Aorta (tissue), 5 donors: ENCODE measurements around the gene PLCD1. TPM values are rescaled to one million over a fixed set of nuclear protein-coding genes. Genes with fewer than 3 reads are reported as not detected.

Experiments
- ATAC-seq: fragments of 200-7000 bp; cut with Tn5 transposase; one replicate; pipeline ENCODE4 v1.9.1; 2022; ENCODE audit warnings: moderate library complexity; ENCODE audit not compliant: low FRiP score
- DNase-seq, 2 donors: peaks; one replicate each; pipeline ENCODE4 v3.0.0-alpha.2; 2020
- H3K27ac ChIP-seq, 2 donors: one replicate each; pipeline ENCODE4 v1.5.1; 2013; ENCODE audit warnings: low read length in 2 of 2, mild to moderate bottlenecking in 2 of 2, moderate library complexity in 2 of 2, control low read depth in 1 of 2, inconsistent platforms in 1 of 2, low read depth in 1 of 2
- H3K27me3 ChIP-seq, 2 donors: one replicate each; pipeline ENCODE4 v1.6.1; 2013; ENCODE audit warnings: control low read depth in 1 of 2, low read length in 1 of 2, mild to moderate bottlenecking in 1 of 2, moderate library complexity in 1 of 2; ENCODE audit not compliant: insufficient read depth in 2 of 2, control insufficient read depth in 1 of 2
- H3K36me3 ChIP-seq, 2 donors: one replicate each; pipeline ENCODE4 v1.6.1; 2013; ENCODE audit warnings: control low read depth in 1 of 2, low read length in 1 of 2, mild to moderate bottlenecking in 1 of 2; ENCODE audit not compliant: insufficient read depth in 2 of 2, control insufficient read depth in 1 of 2
- H3K4me1 ChIP-seq, 2 donors: one replicate each; pipeline ENCODE4 v1.6.1; 2013; ENCODE audit warnings: low read length in 2 of 2, control low read depth in 1 of 2, mild to moderate bottlenecking in 1 of 2, moderate library complexity in 1 of 2; ENCODE audit not compliant: insufficient read depth in 2 of 2, control insufficient read depth in 1 of 2
- H3K4me3 ChIP-seq, 2 donors: one replicate each; pipeline ENCODE4 v1.5.1; 2013; ENCODE audit warnings: low read length in 2 of 2, control low read depth in 1 of 2, mild to moderate bottlenecking in 1 of 2
- H3K9me3 ChIP-seq: one replicate; pipeline ENCODE4 v1.6.1; 2013; ENCODE audit warnings: mild to moderate bottlenecking, low read length; ENCODE audit not compliant: control insufficient read depth
- WGBS, 2 donors: extraction: QIAGEN DNeasy Blood & Tissue Kit; methylation state at CpG; one replicate each; pipeline ENCODE4 v1.1.7; 2013; 5-methylcytosine and 5-hydroxymethylcytosine counted together
- intact Hi-C, 2 donors: fragments of 100-400 bp; cut with DNase I; formaldehyde crosslinking; loops; one replicate each; pipeline versions ENCODE4 v1.14.2 to v1.15.0; 2022
- polyA plus RNA-seq, 2 donors: library from polyadenylated mRNA; stranded (reverse); fragments of 200-250 nt; gene quantifications; one replicate each; pipeline ENCODE4 v1.2.3, GENCODE V29; 2013
- total RNA-seq, 2 donors: library from RNA; stranded (reverse); fragmentation: NEBNext Ultra II Directional; extraction: Animal tissue kit (Norgen Biotek cat#: 25700); gene quantifications; one replicate each; pipeline ENCODE4 v1.2.1, GENCODE V29; 2021
- donor health status: healthy with polysubstance abuse.
- donor health status: Bipolar disorder and iron deficiency.
- donor health status: DM: no; HTN: no; CAD: no.
- donor health status: DM: no; HTN: no; CAD: no.
- donor health status: DM: yes; HTN: yes; CAD: no.

The PLCD1 gene
- total and polyA plus RNA-seq, 4 donors: 30.8 to 59.7 (median 45.4) TPM

DNA sequence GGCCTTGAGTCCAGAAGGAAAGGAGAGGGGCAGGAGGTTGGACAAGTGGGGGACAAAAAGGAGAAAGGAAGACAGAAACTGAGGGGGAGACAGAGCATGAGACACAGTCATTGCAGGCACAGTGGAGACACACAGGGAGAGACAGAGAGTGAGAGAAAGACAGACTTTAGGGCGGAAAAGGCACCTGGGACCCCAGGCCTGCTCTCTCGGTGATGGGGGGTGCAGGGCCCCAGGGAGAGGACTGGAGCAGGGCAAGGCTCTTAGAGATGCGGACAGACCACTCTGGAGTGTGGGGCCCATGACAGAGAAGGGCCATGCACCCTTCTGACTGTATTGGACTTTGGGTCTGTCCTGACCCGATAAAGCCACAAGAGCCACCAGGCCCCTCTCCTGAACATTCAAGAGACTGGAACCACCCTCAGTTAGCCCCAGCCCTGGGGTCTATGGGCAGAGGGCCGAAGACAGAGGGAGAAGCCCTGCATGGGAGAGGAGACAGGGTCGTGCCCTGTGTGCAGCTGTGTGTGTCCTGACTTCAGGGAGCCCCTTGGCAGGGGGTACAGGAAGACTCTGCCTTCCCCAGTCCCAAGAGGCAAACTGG lies 12.5 kb downstream of the PLCD1 start:
- H3K4me3 ChIP-seq: no peak overlapping the region
- 76 to 79% methylated on average over 6 of the region's 6 CpGs for WGBS, 2 donors
- H3K27me3 ChIP-seq: no peaks in the 10 kb centered on the region
- H3K9me3 ChIP-seq: peaks cover 4% of the 10 kb centered on the region
- no peak overlapping the region for H3K27ac ChIP-seq
- intact Hi-C loops: no loop called here
- no peak for DNase-seq
- H3K4me1 ChIP-seq: no peaks in the 10 kb centered on the region
- ATAC-seq: no peak
- H3K36me3 ChIP-seq: peaks cover 0 to 21% of the 10 kb centered on the region in 2 donors

DNA sequence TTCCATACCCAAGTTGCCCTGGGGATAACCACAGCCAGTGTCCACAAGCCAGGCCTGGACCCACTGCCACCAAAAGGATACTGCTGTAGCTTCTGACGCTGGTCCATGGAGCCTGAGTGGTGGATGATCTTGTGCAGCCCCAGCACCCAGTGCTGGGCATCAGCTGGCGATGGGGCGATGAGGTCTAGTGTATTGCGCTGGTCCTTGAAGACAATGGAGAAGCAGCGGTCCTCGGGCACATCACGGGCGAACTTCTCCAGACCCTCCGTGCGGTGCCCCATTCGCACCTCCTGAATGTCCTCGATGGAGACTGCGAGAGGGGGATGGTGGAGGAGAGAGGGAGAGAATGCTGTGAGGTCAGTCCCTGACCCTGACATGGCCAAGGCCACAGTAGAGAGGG lies 13.0 kb downstream of the PLCD1 start:
- Histone ChIP-seq H3K4me3 (no peak overlapping the region), H3K4me1 (no peaks in the 10 kb centered on the region), H3K9me3 (peaks cover 4% of the 10 kb centered on the region), H3K36me3 (peaks cover 0 to 21% of the 10 kb centered on the region in 2 donors), H3K27me3 (no peaks in the 10 kb centered on the region), H3K27ac (no peak overlapping the region)
- no peak for ATAC-seq
- 98 to 99% methylated on average over 13 of the region's 13 CpGs for WGBS, 2 donors
- intact Hi-C loops: no loop called here
- peak; percentile 23 to 72 for DNase-seq

DNA sequence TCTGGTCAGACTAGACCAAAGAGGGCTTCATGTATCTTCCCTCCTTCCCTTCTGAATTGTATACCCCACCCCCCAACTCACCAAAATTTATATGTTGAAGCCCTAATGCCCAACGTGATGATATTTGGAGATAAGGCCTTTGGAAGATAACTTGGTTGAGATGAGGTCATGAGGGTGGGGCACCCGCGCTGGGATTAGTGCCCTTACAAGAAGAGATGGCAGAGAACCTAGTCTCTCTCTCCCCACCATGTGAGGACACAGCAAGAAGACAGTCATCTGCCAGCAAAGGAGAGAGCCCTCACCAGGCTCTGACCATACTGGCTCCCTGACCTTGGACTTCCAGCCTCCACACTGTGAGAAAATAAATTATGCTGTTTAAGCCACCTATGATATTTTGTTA lies 13.5 kb downstream of the PLCD1 start:
- no peak for ATAC-seq
- peaks cover 0 to 25% of the 10 kb centered on the region in 2 donors for H3K36me3 ChIP-seq

DNA sequence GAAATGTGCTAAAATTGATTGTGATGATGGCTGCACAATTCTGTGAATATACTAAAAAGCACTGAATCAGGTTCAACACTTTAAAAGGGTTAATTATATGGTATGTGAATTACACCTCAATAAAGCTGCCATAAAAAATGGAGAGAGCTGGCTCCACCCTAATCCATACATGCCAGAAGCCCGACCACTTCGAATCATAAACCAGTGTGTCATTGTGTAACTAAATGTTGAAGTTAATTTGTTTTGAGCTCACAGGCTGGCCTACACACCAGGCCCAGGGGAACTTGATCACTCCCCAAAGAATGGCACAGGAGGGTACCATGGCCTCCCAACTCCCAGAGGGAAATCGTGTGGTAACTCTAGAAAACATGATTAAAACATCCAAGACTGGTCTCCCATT lies 14.0 kb downstream of the PLCD1 start:
- peaks cover 0 to 25% of the 10 kb centered on the region in 2 donors for H3K36me3 ChIP-seq
- H3K27me3 ChIP-seq: no peaks in the 10 kb centered on the region
- H3K4me1 ChIP-seq: no peaks in the 10 kb centered on the region
- WGBS, 2 donors: 79 to 80% methylated on average over 3 of the region's 3 CpGs
- peaks cover 4% of the 10 kb centered on the region for H3K9me3 ChIP-seq
- no peak for DNase-seq
- H3K27ac ChIP-seq: no peak overlapping the region
- intact Hi-C loops: no loop called here
- ATAC-seq: no peak
- no peak overlapping the region for H3K4me3 ChIP-seq

More for the DNA sequence above, 13.5 kb downstream of the PLCD1 start:
- Histone ChIP-seq H3K4me3 (no peak overlapping the region), H3K27me3 (no peaks in the 10 kb centered on the region), H3K9me3 (peaks cover 4% of the 10 kb centered on the region), H3K4me1 (no peaks in the 10 kb centered on the region), H3K27ac (no peak overlapping the region)
- intact Hi-C loops: no loop called here
- no peak for DNase-seq
- WGBS, 2 donors: 89 to 96% methylated on average over 3 of the region's 3 CpGs

DNA sequence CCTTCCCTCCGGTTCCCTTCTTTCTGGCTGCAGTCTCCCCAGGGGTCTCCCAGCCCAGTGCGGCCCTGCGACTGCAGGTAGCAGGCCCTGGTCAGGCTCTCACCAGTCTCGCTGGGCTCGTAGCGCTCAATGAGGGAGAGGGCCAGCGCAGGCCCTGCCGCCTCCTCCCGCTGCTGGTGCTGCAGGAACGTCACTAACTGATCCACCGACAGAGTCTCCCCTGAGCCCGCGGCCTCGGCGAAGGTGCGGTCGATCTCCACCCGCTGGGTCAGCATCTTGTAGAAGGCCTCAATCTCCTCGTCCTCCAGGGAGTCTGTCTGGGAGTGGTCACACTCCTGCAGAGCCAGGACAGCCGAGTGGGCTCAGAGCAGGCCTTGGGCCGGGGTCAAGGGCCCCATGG lies 18.3 kb downstream of the PLCD1 start:
- DNase-seq (peak; percentile 32 to 67), ATAC-seq (no peak)
- H3K27me3 ChIP-seq: no peaks in the 10 kb centered on the region
- no peak overlapping the region for H3K4me3 ChIP-seq
- peaks cover 3 to 6% of the 10 kb centered on the region in 2 donors for H3K36me3 ChIP-seq
- no peaks in the 10 kb centered on the region for H3K9me3 ChIP-seq
- no peaks in the 10 kb centered on the region for H3K4me1 ChIP-seq
- no peak overlapping the region for H3K27ac ChIP-seq
- intact Hi-C loops: no loop called here
- 87 to 91% methylated on average over 21 of the region's 21 CpGs for WGBS, 2 donors

DNA sequence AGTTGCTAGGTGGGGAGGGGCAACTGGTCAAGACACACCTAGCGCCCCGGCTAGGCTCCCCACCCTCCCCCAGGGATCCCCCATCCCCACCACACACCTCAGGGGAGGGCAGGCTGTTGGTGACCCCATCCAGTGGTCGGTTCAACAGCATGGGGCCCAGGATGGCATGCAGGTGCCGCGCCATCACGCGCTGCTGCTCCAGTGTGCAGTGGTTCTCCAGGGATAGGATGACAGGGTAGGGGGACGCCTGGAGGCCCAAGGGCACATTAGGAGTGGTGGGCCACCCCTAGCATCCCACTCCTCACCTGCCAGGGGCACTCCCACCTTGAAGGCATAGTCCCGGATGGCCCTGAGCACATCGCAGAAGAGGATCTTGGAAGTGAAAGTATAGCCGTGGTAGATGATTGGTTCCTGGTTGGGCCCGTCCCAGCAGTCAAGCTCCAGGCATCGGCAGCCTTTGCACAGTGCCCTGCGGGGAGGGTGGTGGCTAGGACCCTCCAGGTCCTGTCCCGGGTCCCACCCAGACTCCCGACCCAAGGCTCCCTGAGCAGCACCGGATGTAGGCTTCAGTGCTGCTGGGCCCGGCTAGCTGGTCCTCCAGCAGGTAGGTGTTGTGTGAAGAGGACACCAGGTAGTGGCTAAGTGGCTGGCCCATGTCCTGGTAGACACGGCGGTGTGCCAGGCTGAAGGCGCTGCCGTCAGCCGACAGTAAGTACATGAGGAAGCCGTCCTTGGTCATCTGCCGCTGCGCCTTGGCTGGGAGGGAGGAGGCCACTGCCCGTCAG lies 19.4 kb downstream of the PLCD1 start:
- intact Hi-C loops: no loop called here
- peak; percentile 45 to 69 for DNase-seq
- Histone ChIP-seq H3K4me3 (no peak overlapping the region), H3K36me3 (peaks cover 3 to 4% of the 10 kb centered on the region in 2 donors), H3K27me3 (no peaks in the 10 kb centered on the region), H3K9me3 (no peaks in the 10 kb centered on the region), H3K4me1 (no peaks in the 10 kb centered on the region), H3K27ac (no peak overlapping the region)
- ATAC-seq: no peak
- WGBS, 2 donors: 89 to 91% methylated on average over 27 of the region's 27 CpGs

DNA sequence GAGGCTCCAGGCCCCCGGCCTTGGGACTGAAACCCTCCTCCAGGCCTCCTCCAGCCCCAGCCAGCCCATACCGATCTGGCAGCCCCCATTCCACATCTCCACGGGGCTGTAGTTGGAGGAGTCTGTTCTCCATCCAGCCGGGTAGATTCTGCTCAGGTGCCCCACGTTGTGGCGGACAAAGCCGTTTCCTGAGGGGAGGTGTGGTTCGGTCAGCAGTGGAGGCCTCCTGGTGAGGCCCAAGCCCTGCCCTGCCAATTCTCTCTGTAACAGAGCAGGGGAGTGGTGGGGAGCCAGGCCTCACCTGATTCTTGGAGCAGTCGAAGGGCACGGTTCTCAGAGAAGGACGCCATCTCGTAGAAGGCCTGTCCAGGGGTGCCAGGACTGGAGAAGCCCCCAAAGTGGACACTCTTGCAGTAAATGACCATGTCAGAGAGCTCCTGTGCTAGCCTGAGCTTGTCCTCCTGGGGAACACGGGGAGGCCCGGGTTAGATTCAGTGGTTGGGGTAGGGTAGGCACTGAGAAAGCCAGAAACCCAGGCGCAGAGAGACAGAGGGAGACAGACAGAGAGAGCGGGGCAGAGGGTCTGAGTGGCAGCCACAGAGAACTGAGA lies 20.4 kb downstream of the PLCD1 start:
- H3K27ac ChIP-seq: no peak overlapping the region
- no peak overlapping the region for H3K4me3 ChIP-seq
- intact Hi-C loops: no loop called here
- WGBS, 2 donors: 83 to 85% methylated on average over 16 of the region's 16 CpGs
- no peak for ATAC-seq
- H3K36me3 ChIP-seq: peaks cover 3 to 4% of the 10 kb centered on the region in 2 donors
- no peaks in the 10 kb centered on the region for H3K27me3 ChIP-seq
- no peaks in the 10 kb centered on the region for H3K4me1 ChIP-seq
- H3K9me3 ChIP-seq: no peaks in the 10 kb centered on the region
- no peak for DNase-seq

DNA sequence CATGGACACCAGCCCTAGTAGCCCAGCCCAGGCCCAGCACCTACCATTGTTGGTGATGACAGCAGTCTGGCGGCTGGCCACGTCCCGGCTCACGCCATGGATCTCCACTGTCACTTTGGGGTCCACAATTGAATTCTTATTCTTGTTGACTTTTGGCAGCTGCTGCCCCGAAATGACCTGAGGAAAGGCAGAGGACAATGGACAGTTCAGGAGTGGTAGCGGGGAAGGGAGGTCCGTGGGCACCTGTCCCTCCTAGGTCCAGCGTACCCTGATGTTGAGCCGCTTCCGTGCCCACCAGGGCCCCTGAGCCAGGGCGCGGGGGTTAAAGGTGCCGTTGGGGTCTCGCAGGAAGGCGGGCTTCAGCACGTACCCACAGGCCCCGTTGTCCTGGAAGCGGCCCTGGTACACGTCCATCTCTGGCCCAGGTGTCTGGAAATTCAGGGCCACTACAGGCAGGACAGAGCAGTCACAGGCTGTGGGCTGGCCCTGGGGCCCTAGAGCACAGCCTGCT lies 21.2 kb downstream of the PLCD1 start:
- intact Hi-C loops: no loop called here
- WGBS, 2 donors: 87 to 88% methylated on average over 19 of the region's 19 CpGs
- no peaks in the 10 kb centered on the region for H3K9me3 ChIP-seq
- H3K27ac ChIP-seq: no peak overlapping the region
- H3K4me3 ChIP-seq: no peak overlapping the region
- DNase-seq (peak in 1 of 2 donors; percentile 55), ATAC-seq (no peak)
- H3K36me3 ChIP-seq: peaks cover 3 to 4% of the 10 kb centered on the region in 2 donors
- no peaks in the 10 kb centered on the region for H3K27me3 ChIP-seq
- no peaks in the 10 kb centered on the region for H3K4me1 ChIP-seq
